ENCODE measurements around the gene NUDT6. TPM values are rescaled to one million over a fixed set of nuclear protein-coding genes. Genes with fewer than 3 reads are reported as not detected.

NUDT6 gene
- total RNA-seq, 1 experiment from 2014 or later: 9.0 TPM

DNA sequence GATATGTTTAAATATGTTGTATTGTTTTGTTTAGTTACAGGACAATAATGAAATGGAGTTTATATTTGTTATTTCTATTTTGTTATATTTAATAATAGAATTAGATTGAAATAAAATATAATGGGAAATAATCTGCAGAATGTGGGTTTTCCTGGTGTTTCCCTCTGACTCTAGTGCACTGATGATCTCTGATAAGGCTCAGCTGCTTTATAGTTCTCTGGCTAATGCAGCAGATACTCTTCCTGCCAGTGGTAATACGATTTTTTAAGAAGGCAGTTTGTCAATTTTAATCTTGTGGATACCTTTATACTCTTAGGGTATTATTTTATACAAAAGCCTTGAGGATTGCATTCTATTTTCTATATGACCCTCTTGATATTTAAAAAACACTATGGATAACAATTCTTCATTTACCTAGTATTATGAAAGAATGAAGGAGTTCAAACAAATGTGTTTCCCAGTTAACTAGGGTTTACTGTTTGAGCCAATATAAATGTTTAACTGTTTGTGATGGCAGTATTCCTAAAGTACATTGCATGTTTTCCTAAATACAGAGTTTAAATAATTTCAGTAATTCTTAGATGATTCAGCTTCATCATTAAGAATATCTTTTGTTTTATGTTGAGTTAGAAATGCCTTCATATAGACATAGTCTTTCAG, 26.9 kb downstream of the NUDT6 start (continued):
- TF ChIP-seq TCF7L2 (IDR thresholded peaks at IDR 0.05; ENCODE audit: borderline replicate concordance, extremely low read depth, insufficient read depth, insufficient read length): no peak
- TF ChIP-seq POLR2AphosphoS5 (IDR thresholded peaks at IDR 0.05; ENCODE audit: low read depth, low read length): no peak
- no peak for TF ChIP-seq RAD21 (IDR thresholded peaks at IDR 0.05; ENCODE audit: low read depth)

DNA sequence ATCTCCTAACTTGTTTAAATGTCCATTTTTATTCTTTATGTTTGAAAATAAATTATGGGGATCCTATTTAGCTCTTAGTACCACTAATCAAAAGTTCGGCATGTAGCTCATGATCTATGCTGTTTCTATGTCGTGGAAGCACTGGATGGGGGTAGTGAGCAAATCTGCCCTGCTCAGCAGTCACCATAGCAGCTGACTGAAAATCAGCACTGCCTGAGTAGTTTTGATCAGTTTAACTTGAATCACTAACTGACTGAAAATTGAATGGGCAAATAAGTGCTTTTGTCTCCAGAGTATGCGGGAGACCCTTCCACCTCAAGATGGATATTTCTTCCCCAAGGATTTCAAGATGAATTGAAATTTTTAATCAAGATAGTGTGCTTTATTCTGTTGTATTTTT, 27.6 kb downstream of the NUDT6 start:
- CTCF ChIA-PET: no interaction called here
- BruUV-seq (replicated peaks): no TSS peak
- Histone ChIP-seq H3K79me2 (ENCODE audit: insufficient read depth, low read length) (no peaks in the 10 kb centered on the region), H3K4me1 (ENCODE audit: control insufficient read depth in 1 of 2, insufficient read depth in 2 of 2, low read length in 2 of 2) (peaks cover 10 to 23% of the 10 kb centered on the region in 2 experiments), H3K36me3 (ENCODE audit: control insufficient read depth in 1 of 2, insufficient read depth in 2 of 2, low read length in 2 of 2) (0 out of 4 replicates have a peak, but pooled peaks cover 0 to 2% of the 10 kb centered on the region in 2 experiments), H3K4me2 (ENCODE audit: low read length) (no peak overlapping the region), H3K9ac (ENCODE audit: low read length) (no peak overlapping the region), H3K9me2 (ENCODE audit: insufficient read depth) (no peaks in the 10 kb centered on the region), H2AFZ (ENCODE audit: low read depth, low read length, poor library complexity, severe bottlenecking) (no peak overlapping the region), H3K27ac (ENCODE audit: low read depth, low read length) (no peak overlapping the region), H3K9me3 (ENCODE audit: control insufficient read depth in 1 of 2, insufficient read depth in 1 of 2, low read depth in 1 of 2, low read length in 2 of 2) (no peaks in the 10 kb centered on the region), H3K4me3 (replicated peaks in 1 of 2; ENCODE audit: low read depth in 1 of 2, low read length in 2 of 2) (no peak overlapping the region), H4K20me1 (ENCODE audit: insufficient read depth) (no peaks in the 10 kb centered on the region), H3K27me3 (ENCODE audit: insufficient read depth, low read length) (no peaks in the 10 kb centered on the region)
- intact Hi-C loops (cut with micrococcal nuclease): no loop called here
- ATAC-seq: no peak
- POLR2A ChIA-PET: no interaction called here
- RAD21 ChIA-PET (ENCODE audit: low non-redundant PET in 1 of 2, low total read pairs in 2 of 2, uncharacterized antibody in 2 of 2, unreplicated experiment in 2 of 2): no interaction called here
- DNase-seq (ENCODE audit: low read depth, low spot score): no peak
- TF ChIP-seq SP1 (IDR thresholded peaks at IDR 0.05; ENCODE audit: low read depth) (no peak), ZNF274 (IDR thresholded peaks at IDR 0.05; ENCODE audit: low read depth, low read length) (no peak), POLR2AphosphoS5 (IDR thresholded peaks at IDR 0.05; ENCODE audit: low read depth, low read length) (no peak), EGR1 (IDR thresholded peaks at IDR 0.05; ENCODE audit: low read depth) (no peak), ELF1 (IDR thresholded peaks at IDR 0.05; ENCODE audit: borderline replicate concordance, low read depth) (no peak), YY1 (IDR thresholded peaks at IDR 0.05; ENCODE audit: extremely low read depth, insufficient replicate concordance, low read depth, low read length) (no peak), EZH2phosphoT487 (IDR thresholded peaks at IDR 0.05; ENCODE audit: borderline replicate concordance) (no peak), EZH2 (IDR thresholded peaks at IDR 0.05) (no peak), FOSL1 (IDR thresholded peaks at IDR 0.05; ENCODE audit: low read depth) (no peak), SRF (IDR thresholded peaks at IDR 0.05; ENCODE audit: low read depth) (no peak), ZFX (IDR thresholded peaks at IDR 0.05) (no peak)
- TF ChIP-seq, protein P1, sequence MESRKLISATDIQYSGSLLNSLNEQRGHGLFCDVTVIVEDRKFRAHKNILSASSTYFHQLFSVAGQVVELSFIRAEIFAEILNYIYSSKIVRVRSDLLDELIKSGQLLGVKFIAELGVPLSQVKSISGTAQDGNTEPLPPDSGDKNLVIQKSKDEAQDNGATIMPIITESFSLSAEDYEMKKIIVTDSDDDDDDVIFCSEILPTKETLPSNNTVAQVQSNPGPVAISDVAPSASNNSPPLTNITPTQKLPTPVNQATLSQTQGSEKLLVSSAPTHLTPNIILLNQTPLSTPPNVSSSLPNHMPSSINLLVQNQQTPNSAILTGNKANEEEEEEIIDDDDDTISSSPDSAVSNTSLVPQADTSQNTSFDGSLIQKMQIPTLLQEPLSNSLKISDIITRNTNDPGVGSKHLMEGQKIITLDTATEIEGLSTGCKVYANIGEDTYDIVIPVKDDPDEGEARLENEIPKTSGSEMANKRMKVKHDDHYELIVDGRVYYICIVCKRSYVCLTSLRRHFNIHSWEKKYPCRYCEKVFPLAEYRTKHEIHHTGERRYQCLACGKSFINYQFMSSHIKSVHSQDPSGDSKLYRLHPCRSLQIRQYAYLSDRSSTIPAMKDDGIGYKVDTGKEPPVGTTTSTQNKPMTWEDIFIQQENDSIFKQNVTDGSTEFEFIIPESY (IDR thresholded peaks at IDR 0.05; ENCODE audit: extremely low read depth, insufficient replicate concordance, low read length): no peak
- TF ChIP-seq, protein P2, sequence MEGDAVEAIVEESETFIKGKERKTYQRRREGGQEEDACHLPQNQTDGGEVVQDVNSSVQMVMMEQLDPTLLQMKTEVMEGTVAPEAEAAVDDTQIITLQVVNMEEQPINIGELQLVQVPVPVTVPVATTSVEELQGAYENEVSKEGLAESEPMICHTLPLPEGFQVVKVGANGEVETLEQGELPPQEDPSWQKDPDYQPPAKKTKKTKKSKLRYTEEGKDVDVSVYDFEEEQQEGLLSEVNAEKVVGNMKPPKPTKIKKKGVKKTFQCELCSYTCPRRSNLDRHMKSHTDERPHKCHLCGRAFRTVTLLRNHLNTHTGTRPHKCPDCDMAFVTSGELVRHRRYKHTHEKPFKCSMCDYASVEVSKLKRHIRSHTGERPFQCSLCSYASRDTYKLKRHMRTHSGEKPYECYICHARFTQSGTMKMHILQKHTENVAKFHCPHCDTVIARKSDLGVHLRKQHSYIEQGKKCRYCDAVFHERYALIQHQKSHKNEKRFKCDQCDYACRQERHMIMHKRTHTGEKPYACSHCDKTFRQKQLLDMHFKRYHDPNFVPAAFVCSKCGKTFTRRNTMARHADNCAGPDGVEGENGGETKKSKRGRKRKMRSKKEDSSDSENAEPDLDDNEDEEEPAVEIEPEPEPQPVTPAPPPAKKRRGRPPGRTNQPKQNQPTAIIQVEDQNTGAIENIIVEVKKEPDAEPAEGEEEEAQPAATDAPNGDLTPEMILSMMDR (IDR thresholded peaks at IDR 0.05 in 2 of 3, conservative IDR thresholded peaks at IDR 0.05 in 1 of 3; ENCODE audit: borderline replicate concordance in 1 of 3, insufficient read depth in 1 of 3, low read depth in 2 of 3, low read length in 2 of 3): no peak
- TF ChIP-seq, protein P3, sequence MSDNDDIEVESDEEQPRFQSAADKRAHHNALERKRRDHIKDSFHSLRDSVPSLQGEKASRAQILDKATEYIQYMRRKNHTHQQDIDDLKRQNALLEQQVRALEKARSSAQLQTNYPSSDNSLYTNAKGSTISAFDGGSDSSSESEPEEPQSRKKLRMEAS (IDR thresholded peaks at IDR 0.05): no peak
- TF ChIP-seq, protein P4, sequence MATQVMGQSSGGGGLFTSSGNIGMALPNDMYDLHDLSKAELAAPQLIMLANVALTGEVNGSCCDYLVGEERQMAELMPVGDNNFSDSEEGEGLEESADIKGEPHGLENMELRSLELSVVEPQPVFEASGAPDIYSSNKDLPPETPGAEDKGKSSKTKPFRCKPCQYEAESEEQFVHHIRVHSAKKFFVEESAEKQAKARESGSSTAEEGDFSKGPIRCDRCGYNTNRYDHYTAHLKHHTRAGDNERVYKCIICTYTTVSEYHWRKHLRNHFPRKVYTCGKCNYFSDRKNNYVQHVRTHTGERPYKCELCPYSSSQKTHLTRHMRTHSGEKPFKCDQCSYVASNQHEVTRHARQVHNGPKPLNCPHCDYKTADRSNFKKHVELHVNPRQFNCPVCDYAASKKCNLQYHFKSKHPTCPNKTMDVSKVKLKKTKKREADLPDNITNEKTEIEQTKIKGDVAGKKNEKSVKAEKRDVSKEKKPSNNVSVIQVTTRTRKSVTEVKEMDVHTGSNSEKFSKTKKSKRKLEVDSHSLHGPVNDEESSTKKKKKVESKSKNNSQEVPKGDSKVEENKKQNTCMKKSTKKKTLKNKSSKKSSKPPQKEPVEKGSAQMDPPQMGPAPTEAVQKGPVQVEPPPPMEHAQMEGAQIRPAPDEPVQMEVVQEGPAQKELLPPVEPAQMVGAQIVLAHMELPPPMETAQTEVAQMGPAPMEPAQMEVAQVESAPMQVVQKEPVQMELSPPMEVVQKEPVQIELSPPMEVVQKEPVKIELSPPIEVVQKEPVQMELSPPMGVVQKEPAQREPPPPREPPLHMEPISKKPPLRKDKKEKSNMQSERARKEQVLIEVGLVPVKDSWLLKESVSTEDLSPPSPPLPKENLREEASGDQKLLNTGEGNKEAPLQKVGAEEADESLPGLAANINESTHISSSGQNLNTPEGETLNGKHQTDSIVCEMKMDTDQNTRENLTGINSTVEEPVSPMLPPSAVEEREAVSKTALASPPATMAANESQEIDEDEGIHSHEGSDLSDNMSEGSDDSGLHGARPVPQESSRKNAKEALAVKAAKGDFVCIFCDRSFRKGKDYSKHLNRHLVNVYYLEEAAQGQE (IDR thresholded peaks at IDR 0.05; ENCODE audit: low read depth): no peak
